Measurements from ENCODE around the gene MYO3A. TPM values are rescaled to one million over a fixed set of nuclear protein-coding genes. Genes with fewer than 3 reads are reported as not detected.

The MYO3A gene
- total and polyA plus RNA-seq, 2 donors (not counting 1 experiment from before 2014, with no cell fraction given): 0.27 to 1.4 TPM

GRCh38 chr10:26043469-26043868, 109.4 kb downstream of the MYO3A start:
- Mint-ChIP-seq H3K27me3 (no peaks in the 10 kb centered on the region), H3K9me3 (ENCODE audit: insufficient read depth) (peaks cover 10% of the 10 kb centered on the region), H3K4me3 (no peak overlapping the region), H3K4me1 (no peaks in the 10 kb centered on the region), H3K27ac (no peak overlapping the region)
- Histone ChIP-seq H3K27ac (ENCODE audit: low read length in 2 of 2) (no peak overlapping the region), H3K4me1 (ENCODE audit: control insufficient read depth in 2 of 2, insufficient read depth in 2 of 2, low read length in 2 of 2) (no peaks in the 10 kb centered on the region), H3K9ac (ENCODE audit: low read length) (no peak overlapping the region), H3K27me3 (replicated peaks in 1 of 4; ENCODE audit: control extremely low read depth in 1 of 4, control insufficient read depth in 3 of 4, insufficient read depth in 4 of 4, low read length in 3 of 4) (no peaks in the 10 kb centered on the region), H3K4me3 (ENCODE audit: control extremely low read depth in 1 of 5, extremely low read depth in 1 of 5, insufficient read depth in 1 of 5, low read depth in 2 of 5, low read length in 4 of 5) (no peak overlapping the region), H4K20me1 (ENCODE audit: control insufficient read depth, insufficient read depth, low read length, poor library complexity, severe bottlenecking) (no peaks in the 10 kb centered on the region), H3K79me2 (ENCODE audit: control insufficient read depth, insufficient read depth, low read length) (no peaks in the 10 kb centered on the region), H3K9me3 (ENCODE audit: control extremely low read depth in 1 of 3, control insufficient read depth in 2 of 3, insufficient read depth in 1 of 3, low read length in 2 of 3) (no peaks in the 10 kb centered on the region), H2AFZ (ENCODE audit: insufficient read depth, low read depth, low read length, poor library complexity, severe bottlenecking) (no peak overlapping the region), H3K36me3 (replicated peaks in 1 of 2; ENCODE audit: control extremely low read depth in 1 of 2, control insufficient read depth in 1 of 2, extremely low read depth in 1 of 2, insufficient read depth in 2 of 2, low read length in 1 of 2) (peaks cover 0 to 2% of the 10 kb centered on the region in 2 experiments), H3K4me2 (replicated peaks; ENCODE audit: low read depth, low read length, poor library complexity, severe bottlenecking) (no peak overlapping the region)
- WGBS (ENCODE audit: insufficient coverage): 85% methylated on average over 2 of the region's 2 CpGs
- POLR2A ChIA-PET: no interaction called here
- CTCF ChIA-PET: no interaction called here
- DNase-seq: no peak
- intact Hi-C loops (cut with micrococcal nuclease): no loop called here
- no peak for TF ChIP-seq CTCF (IDR thresholded peaks at IDR 0.05)
- TF ChIP-seq EZH2 (IDR thresholded peaks at IDR 0.05; ENCODE audit: borderline replicate concordance, insufficient read depth, low read depth, low read length, poor library complexity, severe bottlenecking): no peak
- no peak for ATAC-seq (ENCODE audit: low read depth)

- CTCF ChIA-PET: no interaction called here
- no peak overlapping the region for H3K4me3 Mint-ChIP-seq
- ATAC-seq (ENCODE audit: low read depth): no peak
These were observed 110.2 kb downstream of the MYO3A start for GRCh38 chr10:26044141-26044749.

More at GRCh38 chr10:26044141-26044749, 110.2 kb downstream of the MYO3A start:
- H3K79me2 ChIP-seq (ENCODE audit: control insufficient read depth, insufficient read depth, low read length): no peaks in the 10 kb centered on the region
- Mint-ChIP-seq H3K9me3 (ENCODE audit: insufficient read depth) (peaks cover 9% of the 10 kb centered on the region), H3K4me1 (no peaks in the 10 kb centered on the region), H3K27ac (no peak overlapping the region), H3K27me3 (no peaks in the 10 kb centered on the region)
- H3K4me1 ChIP-seq (ENCODE audit: control insufficient read depth in 2 of 2, insufficient read depth in 2 of 2, low read length in 2 of 2): no peaks in the 10 kb centered on the region
- H2AFZ ChIP-seq (ENCODE audit: insufficient read depth, low read depth, low read length, poor library complexity, severe bottlenecking): no peak overlapping the region
- H4K20me1 ChIP-seq (ENCODE audit: control insufficient read depth, insufficient read depth, low read length, poor library complexity, severe bottlenecking): no peaks in the 10 kb centered on the region
- DNase-seq: no peak
- intact Hi-C loops (cut with micrococcal nuclease): no loop called here
- peaks cover 0 to 2% of the 10 kb centered on the region in 2 experiments for H3K36me3 ChIP-seq (replicated peaks in 1 of 2; ENCODE audit: control extremely low read depth in 1 of 2, control insufficient read depth in 1 of 2, extremely low read depth in 1 of 2, insufficient read depth in 2 of 2, low read length in 1 of 2)
- H3K9ac ChIP-seq (ENCODE audit: low read length): no peak overlapping the region
- no peak overlapping the region for H3K27ac ChIP-seq (ENCODE audit: low read length in 2 of 2)
- POLR2A ChIA-PET: no interaction called here
- H3K4me3 ChIP-seq (ENCODE audit: control extremely low read depth in 1 of 5, extremely low read depth in 1 of 5, insufficient read depth in 1 of 5, low read depth in 2 of 5, low read length in 4 of 5): no peak overlapping the region
- no peaks in the 10 kb centered on the region for H3K27me3 ChIP-seq (replicated peaks in 1 of 4; ENCODE audit: control extremely low read depth in 1 of 4, control insufficient read depth in 3 of 4, insufficient read depth in 4 of 4, low read length in 3 of 4)
- no peaks in the 10 kb centered on the region for H3K9me3 ChIP-seq (ENCODE audit: control extremely low read depth in 1 of 3, control insufficient read depth in 2 of 3, insufficient read depth in 1 of 3, low read length in 2 of 3)
- no peak for TF ChIP-seq CTCF (IDR thresholded peaks at IDR 0.05)
- TF ChIP-seq EZH2 (IDR thresholded peaks at IDR 0.05; ENCODE audit: borderline replicate concordance, insufficient read depth, low read depth, low read length, poor library complexity, severe bottlenecking): no peak
- no peak overlapping the region for H3K4me2 ChIP-seq (replicated peaks; ENCODE audit: low read depth, low read length, poor library complexity, severe bottlenecking)
- WGBS (ENCODE audit: insufficient coverage): 100% methylated on average over 3 of the region's 3 CpGs

Measured in B cell (primary cell).